ENCODE data around the gene ZNF579.
"Not testable (repeated sequence)": the region's sequence is repeated elsewhere in the genome, so short reads cannot be mapped to it uniquely, and the experiment has no call there.

The ZNF579 gene

DNA sequence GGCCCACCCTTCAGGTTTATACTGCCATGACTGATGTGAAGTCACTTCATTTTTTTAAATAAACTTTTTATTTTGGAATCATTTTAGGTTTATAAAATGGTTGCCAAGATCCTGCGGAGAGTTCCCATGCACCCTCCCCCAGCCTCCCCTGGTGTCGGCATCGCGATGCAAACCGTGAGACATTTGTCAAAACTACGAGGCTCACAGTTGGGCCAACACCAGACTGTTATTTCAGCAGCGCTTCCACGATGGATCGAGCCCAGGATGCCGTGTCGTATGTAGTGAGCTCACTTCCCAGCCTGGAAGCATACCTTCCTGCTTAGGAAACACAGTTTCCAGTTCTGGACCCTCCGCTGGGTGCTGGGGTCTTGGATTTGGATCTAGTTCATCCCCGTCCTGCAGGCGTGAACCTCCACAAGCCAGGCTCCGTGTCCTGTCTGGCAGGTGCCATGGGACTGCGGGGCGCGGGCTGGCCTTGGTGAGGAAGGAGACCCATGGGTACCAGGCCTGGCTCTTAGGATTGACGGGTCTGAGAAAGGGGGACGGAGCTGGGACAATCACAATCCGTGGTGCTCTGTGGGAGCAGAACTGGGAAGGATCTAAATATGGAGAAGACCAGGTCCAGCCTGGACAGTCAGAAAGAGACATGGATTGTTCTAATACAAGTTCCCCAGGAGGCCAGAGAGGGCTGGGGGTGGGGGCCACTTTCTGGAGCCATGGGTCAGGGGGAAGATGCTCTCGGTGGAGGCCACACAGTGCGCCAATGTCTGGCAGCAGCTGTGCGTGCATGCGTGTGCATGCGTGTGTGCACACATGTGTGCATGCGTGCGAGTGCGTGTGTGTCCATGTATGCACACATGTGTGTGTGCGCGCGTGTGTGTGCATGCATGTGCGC is 41.3 kb downstream of the ZNF579 start:
- DNase-seq = no peak

DNA sequence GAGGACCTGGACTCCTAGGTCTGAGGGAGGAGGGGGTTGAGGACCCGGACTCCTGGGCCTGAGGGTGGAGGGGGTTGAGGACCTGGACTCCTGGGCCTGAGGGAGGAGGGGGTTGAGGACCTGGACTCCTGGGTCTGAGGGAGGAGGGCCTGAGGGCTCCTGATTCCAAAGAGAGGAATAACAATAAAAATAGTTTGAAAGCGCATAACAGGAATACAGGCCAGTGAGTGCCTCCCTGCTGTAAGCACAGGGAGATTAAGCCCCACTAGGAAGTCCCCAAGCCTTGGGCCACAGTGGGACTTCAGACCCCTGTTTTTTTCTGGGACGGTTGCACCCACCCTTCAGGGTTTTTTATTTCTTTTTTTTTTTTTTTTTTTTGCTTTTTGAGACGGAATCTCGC is 42.5 kb downstream of the ZNF579 start:
- no peak for DNase-seq

- no peak for DNase-seq
Measured at GRCh38 chr19:55537741-55538111, 42.9 kb downstream of the ZNF579 start.

GRCh38 chr19:55536951-55537740 is 43.5 kb downstream of the ZNF579 start, which contains the start of gene SBK2:
Gene SBK2, minus strand, starts transcription at chr19:55537133. Its CDS starts 839 bp downstream, at chr19:55536294.
- no peak for DNase-seq

DNA sequence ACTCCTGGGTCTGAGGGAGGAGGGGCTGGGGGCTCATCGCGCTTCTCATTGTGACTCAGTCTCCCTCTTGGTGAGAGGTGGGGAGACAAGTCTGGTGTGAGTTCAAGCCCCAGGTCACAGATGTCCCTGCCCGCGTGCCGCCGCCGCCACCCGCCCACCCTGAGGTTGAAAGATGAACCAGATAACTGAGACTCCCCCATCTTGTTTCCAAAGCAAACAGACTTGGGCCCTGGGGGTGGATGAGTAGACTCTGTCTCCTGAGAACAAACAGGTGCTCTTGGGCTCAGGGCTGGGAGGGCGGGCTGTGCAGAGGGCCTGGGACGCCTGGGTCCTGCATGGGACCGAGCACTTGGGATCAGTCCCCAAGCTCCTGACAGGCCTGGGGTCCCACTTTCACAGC is 44.3 kb downstream of the ZNF579 start:
- DNase-seq = no peak

DNA sequence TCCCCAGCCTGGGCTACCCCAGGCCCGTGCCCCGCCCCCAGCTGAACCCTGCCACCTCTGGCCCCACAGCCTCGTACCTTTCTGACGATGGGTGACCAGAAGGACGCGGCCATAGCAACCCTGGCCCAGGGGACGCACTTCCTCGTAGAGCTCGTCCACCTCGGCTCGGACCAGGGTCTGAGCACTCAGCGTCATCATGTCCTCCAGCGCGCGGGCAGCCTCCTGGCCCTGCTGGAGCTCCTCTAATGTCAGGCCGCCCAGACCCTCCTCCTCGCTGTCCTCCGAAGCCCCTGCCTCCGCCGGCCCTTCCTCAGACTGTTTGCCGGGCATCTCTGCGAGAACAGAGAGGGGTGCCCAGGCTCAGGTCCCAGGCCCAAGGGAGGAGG is 44.7 kb downstream of the ZNF579 start:
- DNase-seq = no peak

DNA sequence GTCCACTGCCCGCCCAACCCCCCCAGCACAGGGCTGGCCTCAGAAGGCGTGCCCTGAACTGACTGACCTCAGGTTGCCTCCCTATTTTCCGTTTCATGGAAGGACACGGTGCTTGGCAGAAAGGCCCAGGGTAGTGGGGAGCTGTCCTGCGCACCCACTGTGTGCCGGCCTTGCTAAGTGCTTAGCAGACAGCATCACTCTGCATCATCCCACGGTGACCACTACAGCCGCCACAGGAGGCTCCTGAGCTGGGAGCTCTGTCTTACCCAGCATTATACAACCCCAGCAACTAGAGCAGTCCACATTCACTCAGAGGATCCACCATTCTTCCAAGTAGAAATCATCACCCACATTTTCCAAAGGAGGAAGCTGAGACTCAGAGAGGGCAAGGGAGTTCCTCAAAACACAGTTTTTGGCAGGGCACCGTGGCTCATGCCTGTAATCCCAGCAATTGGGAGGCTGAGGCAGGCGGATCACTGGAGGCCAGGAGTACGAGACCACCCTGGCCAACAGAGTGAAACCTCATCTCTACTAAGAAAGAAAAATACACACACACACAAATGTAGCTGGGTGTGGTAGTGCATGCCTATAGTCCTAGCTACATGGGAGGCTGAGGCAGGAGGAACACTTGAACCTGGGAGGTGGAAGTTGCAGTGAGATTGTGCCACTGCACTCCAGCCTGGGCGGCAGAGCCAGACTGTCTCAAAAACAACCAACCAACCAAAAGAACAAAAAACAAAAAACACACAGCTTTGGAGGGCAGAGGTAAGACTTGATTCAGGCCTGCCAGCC is 45.3 kb downstream of the ZNF579 start:
- DNase-seq = no peak

DNA sequence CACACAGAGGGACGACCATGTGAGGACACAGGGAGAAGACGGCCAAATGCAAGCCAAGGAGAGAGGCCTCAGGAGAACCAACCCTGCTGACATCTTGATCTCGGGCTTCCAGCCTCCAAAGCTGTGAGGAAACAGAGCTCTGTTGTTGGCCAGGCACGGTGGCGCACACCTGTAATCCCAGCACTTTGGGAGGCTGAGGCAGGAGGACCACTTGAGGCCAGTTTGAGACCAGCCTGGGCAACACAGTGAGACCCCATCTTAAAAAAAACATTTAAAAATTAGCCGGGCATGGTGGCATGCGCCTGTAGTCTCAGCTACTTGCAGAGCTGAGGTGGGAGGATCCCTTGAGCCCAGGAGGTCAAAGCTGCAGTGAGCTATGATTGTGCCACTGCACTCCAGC is 46.4 kb downstream of the ZNF579 start:
- DNase-seq = not testable (repeated sequence)

DNA sequence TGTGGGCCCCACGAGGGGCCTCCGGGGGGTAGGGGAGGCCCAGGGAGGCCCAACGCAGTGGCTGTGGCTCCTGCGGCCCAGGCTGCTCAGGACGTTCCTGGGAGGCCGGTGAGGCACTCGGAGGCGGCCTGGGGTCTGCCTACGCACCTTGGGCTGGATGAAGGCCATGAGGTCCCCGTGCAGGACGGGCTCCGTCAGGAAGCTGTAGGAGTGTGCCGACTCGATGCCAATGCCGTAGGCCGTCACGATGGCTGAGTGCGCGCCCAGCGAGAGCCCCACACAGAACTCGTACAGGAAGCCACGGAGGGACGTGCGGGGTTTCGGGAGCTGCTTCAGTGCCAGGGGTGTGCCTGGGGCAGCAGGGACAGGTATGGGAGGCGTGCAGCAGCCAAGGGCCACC is 49.7 kb downstream of the ZNF579 start:
- no peak for DNase-seq

GRCh38 chr19:55529636-55530234 is 50.9 kb downstream of the ZNF579 start:
- no peak for DNase-seq

- no peak for DNase-seq
Measured at GRCh38 chr19:55528030-55528803, 52.4 kb downstream of the ZNF579 start.

DNA sequence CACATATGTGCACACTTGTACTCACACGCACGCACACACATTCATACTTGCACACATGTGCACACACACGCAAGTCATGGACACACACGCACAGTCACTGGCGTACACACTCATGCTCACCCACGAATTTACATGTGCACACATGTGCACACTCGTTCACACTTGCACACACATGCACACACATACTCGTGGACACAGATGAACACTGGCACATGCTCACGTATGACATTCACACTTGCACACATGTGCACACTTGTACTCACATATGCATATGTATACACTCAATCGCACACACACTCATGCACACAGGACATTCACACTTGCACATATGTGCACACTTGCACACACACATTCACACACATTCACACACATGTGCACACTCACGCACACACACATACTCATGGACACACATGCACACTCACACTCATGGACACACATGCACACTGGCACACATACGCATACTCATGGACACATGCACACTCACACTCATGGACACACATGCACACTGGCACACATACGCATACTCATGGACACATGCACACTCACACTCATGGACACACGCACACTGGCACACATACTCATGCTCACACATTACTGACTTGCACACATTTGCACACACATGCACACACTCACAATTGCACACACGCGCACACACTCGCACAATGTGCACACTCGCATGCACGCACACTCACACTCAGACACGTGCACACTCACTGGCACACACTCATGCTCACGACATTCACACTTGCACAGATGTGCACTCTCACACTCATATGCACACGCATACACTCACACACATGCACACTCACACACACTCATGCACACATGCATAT is 53.2 kb downstream of the ZNF579 start:
- no peak for DNase-seq

Measured in CD4-positive, alpha-beta T cell treated with Interleukin-4 for 1 hour (primary cell).